Measurements from ENCODE around the gene STIM1.
"Not testable (repeated sequence)": the region's sequence is repeated elsewhere in the genome, so short reads cannot be mapped to it uniquely, and the experiment has no call there.

STIM1 gene

DNA sequence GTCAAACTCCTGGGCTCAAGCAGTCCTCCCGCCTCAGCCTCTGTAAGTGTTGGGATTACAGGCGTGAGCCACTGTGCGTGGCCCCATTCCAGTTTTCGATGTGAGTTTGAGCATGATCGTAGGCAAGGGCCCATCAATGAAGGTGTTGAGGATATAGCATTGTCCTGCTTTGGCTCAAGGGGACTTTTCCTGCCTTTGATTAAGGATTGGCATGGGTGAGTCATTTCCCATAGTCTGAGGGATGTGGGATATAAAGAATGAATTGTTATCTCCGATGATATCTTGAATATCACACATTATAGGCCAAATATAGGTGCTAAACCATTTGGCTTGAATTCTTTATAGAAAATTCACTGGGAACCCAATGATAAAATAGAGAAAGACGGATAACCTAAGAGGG, 30.4 kb downstream of the STIM1 start:
- no peak for DNase-seq (ENCODE audit: low read depth)

DNA sequence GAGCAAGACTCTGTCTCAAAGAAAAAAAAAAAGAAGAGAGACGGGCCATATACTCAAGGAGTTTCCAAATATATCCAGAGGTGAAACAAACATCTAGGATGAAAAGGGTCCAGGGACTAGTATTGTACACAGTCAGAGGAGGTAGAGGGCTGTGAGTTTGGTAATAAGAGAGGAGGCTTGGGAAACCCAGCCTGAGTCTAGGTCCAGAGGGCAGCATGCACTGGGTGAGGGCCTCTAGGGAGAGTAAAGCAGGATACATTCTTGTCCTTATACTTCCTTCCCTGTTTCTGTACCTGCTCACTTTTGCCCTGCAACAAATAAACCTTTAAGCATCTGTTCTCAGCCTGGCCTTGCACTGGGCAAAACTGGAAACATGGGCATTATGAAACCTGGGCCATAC, 31.5 kb downstream of the STIM1 start:
- DNase-seq (ENCODE audit: low read depth): no peak

DNA sequence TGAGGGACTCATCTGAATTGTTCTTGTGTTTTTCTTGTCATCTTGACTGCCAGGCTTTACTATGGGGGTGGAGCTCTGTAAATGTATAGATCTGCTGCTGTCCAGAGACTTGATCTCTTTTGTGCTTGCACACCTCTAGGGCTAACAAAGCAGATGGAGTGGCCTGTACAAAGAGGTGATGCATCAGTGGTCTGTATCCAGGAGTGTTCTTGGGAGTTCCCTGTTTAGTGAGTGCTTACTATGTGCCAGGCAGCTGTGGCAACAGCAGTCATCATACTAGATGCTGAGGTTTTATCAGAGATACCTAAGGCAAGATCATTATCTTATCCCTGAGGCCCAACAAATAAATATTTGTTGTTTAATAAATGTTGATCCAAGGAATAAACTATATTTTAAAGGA, 33.4 kb downstream of the STIM1 start:
- DNase-seq (ENCODE audit: low read depth): no peak

DNA sequence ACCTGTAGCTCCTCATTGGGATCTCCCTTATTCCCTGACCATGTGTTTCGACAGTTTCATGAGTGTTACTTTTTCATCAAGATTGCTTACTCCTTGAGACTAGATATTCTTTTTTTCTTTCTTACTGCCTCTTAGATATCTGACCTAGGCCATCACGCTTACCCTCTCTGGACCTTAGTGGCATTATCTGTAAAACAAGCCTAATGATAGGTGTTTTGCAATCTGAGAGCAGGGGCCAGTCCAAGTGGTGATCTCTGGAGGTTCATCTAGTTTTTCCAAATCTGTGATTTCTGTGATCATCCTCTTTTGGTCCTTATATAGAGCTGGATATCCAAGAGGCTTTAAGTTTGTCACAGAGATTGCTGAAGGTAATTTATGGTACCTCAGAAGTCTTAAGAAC, 34.5 kb downstream of the STIM1 start:
- no peak for DNase-seq (ENCODE audit: low read depth)

DNA sequence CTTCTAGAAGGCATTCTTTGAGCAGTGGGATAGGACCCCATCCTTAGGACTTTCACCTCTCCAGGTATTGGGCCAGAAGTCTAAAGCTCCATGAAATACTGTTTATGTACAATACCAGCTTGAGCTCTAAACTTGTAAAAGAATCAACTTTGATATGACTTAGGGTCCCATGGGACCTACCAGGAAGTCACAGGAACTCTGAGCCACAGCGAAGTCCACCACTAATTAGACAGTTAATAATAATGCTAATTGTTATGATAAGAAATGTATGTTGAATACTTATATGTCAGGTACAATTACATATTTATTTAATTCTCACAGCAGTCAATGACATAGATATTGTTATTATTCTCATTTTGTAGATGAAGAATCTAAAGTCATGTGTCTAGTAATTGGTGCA, 35.3 kb downstream of the STIM1 start:
- no peak for DNase-seq (ENCODE audit: low read depth)

DNA sequence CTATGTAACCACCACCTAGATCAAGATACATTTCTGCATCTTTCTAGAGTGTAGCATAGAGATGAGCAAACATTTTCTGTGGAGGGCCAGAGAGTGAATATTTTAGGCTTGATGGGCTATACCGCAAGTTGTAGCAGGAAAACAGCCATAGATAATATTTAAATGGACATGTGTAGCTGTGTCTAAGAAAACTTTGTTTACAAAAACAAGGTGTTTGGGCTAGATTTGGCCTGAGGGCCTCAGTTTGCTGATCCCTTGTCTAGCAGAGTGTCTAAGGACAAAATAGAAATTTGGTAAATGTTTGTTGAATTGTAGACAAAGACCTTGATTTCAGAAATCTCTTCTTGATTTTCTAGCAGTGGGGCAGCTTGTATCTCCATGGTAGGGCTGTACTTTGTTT, 36.3 kb downstream of the STIM1 start:
- no peak for DNase-seq (ENCODE audit: low read depth)

DNA sequence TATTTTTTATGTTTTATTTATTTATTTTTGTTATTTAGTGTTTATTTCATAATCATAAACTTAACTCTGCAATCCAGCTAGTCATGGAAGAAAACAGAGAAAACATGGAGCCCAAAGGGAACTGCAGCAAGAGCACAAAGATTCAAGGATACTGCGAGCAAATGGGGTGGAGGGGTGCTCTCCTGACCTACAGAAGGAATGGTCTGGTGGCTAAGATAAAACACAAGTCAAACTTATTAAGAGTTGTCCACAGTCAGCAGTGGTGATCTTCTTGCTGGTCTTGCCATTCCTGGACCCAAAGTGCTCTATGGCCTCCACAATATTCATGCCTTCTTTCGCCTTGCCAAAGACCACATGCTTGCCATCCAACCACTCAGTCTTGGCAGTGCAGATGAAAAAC, 36.7 kb downstream of the STIM1 start:
- no peak for DNase-seq (ENCODE audit: low read depth)

DNA sequence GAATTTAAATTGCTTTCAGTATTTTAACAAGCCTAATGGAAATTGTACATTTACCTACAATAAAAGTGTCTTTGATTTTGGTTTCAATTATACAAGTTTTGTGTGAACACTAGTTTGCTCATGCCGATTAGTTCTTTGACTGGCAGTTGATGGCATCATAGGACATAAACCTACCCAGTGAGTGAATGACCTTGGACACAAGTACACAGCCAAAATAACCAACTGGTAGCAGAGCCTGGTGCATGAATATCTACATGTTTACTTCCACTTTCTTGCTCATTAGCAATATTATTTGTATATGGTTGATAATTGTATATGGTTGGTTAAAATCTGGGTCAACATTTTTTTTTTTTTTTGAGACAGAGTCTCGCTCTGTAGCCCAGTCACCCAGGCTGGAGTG, 37.8 kb downstream of the STIM1 start:
- no peak for DNase-seq (ENCODE audit: low read depth)

DNA sequence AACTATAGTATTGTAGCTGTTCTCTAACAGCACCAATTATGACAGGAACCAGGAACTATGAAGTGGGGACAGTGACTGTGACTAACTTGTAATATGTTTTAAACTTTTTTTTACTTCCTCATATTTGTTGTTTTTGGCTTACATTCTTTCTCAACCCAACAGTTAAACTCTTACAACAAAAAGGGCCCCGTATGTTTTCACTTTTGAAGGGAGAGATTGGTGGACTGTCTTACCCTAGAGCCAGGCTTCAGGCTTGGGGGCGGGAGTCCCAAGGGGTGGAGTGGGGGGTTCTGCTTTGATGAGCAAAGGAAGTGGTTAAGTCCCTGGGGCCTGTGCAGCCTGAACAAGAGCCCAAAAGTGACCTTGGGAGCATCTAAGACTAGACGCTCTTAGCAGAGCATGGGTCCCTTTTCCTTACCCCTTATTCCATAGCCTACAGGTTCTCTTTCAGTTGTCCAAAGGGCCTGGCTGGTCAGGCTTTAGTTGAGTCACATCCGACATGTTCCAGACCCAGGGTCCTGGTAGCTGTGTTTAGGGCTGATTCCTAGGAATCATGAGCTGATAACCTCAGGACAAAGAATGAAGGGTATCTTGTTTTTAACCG, 38.8 kb downstream of the STIM1 start:
- DNase-seq (ENCODE audit: low read depth): no peak

DNA sequence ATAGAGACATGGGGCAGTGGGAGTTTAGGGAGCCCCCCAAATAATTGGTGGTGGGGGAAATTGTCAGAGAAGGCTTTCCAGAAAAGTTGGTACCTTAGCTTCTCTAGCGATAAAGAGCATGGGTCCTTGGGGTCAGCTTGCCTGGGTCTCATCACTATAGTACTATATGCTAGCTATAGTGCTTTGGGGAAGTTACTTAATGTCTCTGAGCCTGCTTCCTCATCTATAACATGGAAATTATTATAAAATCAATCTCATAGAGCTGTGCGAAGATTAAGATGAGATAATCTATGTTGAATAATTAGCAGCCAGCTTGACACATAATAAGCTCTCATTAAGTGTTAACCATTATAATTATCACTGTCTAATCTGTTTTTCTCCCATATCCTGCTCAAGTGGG, 41.2 kb downstream of the STIM1 start:
- DNase-seq (ENCODE audit: low read depth): no peak

DNA sequence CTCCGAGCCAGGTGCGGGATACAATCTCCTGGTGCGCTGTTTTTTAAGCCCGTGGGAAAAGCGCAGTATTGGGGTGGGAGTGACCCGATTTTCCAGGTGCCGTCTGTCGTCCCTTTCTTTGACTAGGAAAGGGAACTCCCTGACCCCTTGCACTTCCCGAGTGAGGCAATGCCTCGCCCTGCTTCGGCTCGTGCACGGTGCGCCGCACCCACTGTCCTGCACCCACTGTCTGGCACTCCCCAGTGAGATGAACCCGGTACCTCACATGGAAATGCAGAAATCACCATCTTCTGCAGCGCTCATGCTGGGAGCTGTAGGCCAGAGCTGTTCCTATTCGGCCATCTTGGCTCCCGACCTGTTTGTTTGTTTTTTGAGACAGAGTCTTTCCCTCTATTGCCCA, 44.8 kb downstream of the STIM1 start:
- DNase-seq (ENCODE audit: low read depth): not testable (repeated sequence)

DNA sequence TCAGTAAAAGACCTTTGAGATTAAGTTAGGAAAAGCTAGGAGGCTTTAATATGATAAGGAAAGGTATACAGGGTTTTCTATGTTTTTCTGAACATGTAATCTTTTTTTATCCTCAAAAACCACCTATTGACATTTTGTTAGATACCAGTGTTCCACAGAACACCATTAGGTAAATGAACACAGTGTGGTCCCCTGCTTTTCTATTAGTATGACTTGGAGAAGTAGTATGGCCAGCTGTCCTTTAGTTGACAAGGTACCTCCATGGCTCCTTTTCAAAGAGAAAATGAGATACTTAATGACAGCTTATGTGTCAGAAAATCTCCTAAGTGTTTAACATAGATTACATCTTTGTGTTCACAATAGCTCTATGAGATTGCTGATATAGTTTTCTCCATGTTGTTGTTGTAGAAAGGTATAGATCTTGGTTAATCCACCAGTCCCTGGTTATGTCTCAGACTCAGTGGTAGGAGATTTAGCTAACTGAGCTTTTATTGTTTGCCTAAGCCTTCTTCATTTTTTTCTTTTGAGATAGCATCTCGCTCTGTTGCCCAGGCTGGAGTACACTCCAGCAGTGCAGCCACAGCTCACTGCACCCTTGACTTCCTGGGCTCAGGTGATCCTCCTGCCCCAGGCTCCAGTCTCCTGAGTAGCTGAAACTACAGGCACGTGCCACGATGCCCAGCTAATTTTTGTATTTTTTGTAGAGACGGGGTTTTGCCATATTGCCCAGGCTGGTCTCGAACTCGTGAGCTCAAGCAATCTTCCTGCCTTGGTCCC, 46.0 kb downstream of the STIM1 start:
- DNase-seq (ENCODE audit: low read depth): no peak

DNA sequence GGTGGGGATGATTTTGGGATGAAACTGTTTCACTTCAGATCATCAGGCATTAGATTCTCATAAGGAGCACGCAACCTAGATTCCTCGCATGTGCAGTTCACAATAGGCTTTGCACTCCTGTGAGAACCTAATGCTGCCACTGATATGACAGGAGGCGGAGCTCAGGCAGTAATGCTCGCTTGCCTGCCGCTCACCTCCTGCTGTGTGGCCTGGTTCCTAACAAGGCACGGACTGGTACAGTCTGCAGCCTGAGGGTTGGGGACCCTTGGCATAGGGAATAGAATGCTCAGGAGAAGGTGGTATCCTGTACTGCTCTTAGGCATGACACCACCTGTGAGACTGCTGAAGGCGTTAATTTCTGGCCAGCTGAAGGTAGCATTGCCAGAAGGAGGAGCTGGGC, 47.0 kb downstream of the STIM1 start:
- no peak for DNase-seq (ENCODE audit: low read depth)

DNA sequence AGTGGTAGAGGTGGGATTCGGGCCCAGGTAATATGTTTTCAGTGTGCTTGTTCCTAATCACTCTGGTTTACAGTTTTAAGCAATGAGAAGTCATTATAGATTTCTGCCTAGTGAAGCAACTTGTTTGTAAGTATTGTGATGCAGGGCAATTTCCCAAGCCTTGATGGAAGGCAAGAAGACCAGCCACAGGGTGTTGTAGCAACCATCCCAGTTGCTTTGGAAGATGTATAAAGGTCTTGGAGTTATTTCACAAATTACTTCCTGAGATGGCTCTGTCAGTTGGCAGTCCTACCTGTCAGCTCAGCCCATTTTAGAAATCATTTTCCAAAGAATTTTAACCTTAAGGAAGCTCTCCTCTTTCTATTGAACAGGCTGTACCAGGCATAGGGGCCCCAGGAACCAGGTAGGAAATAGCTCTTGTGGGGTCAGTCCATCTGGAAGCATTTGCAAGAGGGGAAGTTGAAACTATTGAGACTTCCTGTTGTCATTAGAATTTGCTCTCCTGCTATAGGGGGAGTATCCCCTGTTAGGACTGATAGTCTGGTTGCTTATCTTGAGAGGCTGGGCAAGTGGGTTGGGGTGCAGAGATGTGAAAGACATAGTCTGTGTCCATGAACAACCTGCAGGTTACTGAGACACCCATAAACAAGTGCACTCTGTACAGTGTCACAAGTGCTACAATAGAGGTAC, 47.9 kb downstream of the STIM1 start:
- no peak for DNase-seq (ENCODE audit: low read depth)

DNA sequence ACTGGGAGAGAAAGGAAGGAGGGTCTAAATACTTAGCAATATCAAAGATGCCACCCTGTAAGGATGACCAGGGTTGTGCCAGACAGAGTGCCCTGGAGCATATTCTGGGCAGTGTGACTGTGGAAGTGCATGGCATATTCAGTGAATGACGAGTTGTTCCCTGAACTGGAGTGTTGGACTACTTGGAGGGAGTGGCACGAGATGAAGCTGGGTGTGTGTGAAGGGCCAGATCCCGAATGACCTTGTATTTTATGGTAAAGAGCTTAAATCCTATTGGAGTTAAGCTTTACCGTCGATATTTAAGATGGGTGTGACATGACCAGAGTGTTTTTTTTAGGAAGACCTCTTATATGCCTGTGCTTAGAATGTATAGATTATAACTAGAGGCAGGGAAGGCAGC, 48.8 kb downstream of the STIM1 start:
- DNase-seq (ENCODE audit: low read depth): no peak

DNA sequence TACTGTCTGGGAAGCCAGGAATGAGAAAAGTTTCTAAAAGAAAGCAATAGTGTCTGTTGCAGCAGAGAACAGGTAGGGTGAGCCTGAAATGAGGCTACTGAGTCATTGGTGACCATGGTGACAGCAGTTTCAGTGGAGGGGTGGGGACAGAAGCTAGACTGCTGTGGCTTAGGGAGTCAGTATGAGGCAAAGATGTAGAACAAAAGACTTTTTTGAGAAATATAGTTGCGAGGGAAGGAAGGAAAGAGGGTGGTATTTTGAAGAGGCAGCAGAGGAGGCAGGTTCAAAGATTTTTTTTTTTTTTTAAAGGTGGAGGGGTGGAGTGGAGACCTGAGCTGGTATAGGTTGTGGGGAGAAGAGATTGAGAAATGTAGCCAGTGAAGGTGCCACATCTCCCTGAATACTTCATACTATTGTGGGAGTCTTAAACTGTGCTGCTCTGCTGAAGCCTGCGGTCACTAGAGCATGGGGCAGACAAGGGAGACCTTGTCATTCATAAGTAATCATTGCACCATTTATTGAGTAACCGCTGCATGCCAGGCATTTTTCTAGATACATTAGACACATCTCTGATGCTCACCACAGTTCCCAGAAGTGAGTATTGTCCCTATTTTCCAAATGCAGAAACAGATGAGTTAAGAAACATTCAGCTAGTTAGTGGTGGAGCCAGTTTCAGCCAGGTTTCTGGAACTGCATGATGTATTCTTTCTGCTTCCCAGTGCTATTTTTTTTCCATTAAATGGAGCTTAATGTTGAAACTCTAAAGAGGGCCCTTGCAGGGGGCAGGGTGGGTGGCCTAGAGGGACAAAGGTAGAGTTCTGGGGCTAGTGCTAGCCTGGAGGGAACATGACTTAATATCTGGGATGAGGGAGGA, 49.9 kb downstream of the STIM1 start:
- peak; percentile 66 for DNase-seq (ENCODE audit: low read depth)

DNA sequence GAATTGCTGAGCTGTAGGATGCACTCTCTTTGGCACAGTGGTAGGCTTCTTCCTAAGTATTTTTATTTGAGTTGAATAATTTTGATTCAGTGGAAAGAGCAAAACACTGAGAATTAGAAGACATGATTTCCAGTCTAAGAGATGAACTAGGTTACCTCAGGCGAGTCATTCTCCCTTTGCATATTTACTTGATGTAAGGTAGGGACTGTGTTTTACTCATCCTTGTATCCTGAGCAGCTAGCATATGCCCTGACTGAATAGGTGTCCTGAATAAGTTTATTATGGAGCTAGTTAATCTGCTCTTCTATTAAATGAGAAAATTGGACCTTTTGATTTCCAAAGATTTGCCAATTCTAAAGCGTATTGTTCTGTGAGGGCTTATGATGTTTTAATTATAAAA, 50.7 kb downstream of the STIM1 start:
- DNase-seq (ENCODE audit: low read depth): no peak

DNA sequence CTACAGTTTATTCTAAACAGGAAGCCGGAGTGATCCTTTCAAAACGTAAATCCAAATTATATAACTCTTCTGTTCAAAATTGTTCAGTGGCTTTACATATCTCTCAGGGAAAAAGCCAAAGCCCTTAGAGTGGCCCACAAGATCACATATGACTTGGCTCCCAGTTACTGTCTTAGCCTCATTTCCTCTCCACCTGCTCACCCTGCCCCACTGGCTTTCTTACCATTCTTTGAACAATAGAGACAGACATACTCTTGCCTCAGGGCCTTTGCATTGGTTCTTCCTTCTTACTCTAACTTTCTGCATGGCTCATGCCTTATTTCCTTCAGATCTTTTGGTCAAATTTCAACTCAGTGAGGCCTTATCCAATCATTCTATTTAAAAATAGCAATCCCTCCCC, 52.1 kb downstream of the STIM1 start:
- no peak for DNase-seq (ENCODE audit: low read depth)

DNA sequence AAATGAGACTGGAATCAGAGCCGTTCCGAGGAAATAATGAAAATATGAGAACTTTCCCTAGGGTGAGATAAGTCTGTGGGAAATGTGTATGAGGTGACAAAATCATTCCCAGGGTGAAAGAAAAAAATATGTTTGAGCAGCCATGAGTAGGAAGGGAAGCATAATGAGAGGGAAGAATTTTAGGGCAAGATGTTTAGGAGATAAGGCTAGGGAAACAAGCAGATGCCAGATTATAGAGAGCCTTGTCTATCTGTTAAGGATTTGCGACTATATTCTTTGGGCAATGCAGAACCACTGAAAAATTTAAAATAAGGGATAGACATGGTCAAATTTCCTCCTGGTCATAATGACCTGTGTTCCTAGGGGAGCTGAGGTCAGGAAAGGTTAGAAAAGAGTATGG, 54.4 kb downstream of the STIM1 start:
- no peak for DNase-seq (ENCODE audit: low read depth)

DNA sequence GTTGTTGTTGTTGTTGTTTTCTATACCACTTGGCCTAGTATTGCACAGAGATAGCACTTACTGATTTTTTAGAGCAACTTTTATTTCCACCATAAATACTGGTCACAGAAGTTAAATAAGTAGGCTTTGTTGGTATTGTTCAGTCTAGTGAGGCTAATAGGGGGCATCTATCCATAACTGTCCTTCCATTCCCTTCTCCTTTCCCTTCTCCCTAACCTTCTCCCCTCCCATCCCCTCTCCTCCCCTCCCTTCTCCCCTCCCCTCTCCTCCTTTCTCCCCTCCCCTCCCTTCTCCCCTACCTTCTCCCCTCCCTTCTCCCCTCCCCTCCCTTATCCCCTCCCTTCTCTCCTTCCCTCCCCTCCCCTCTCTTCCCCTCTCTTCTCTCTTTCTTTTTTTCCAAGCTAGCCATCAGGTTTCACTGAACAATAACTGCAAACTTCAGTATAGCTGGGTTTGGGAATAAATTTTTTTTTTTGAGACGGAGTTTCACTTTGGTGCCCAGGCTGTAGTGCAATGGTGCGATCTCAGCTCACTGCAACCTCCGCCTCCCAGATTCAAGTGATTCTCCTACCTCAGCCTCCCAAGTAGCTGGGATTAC, 56.5 kb downstream of the STIM1 start:
- DNase-seq (ENCODE audit: low read depth): no peak

DNA sequence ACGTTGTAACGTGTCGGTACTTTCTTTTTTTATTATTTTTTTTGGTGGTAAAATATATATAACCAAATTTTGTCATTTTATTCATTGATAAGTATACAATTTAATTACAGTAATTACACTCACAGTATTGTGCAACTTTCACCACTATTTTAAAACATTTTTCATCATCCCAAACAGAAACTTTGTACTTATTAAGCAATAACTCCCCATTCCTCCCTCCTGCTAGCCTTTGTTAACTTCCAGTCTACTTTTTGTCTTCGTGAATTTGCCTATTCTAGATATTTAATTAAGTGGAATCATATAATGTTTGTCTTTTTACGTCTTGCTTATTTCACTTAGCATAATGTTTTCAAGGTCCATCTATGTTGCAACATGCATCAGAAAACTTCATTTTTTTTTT, 58.5 kb downstream of the STIM1 start:
- DNase-seq (ENCODE audit: low read depth): no peak

DNA sequence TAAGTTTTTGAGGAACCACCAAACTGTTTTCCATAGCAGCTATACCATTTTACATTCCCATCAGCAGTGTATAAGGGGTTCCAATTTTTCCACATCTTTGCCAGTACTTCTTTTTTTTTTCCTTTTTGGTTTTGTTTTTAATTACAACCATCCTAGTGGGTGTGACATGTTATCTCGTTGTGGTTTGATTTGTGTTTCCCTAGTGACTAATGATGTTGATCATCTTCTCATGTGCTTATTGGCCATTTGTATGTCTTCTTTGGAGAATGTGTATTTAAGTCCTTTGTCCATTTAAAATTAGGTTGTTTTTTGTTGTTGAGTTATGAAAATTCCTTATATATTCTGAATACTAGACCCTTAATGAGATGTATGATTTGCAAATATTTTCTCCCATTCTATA, 59.3 kb downstream of the STIM1 start:
- no peak for DNase-seq (ENCODE audit: low read depth)

All from stimulated activated CD4-positive, alpha-beta T cell treated with anti-CD3 and anti-CD28 coated beads, Interleukin-2, amount 100 ng/mL, for 4 hours (primary cell).